Measurements from ENCODE around the gene ADAMTSL4.
"Not testable (repeated sequence)": the region's sequence is repeated elsewhere in the genome, so short reads cannot be mapped to it uniquely, and the experiment has no call there.

ADAMTSL4 gene

GRCh38 chr1:150596095-150596892 lies 47.1 kb downstream of the ADAMTSL4 start:
- DNase-seq (no peak), ATAC-seq (no peak)

DNA sequence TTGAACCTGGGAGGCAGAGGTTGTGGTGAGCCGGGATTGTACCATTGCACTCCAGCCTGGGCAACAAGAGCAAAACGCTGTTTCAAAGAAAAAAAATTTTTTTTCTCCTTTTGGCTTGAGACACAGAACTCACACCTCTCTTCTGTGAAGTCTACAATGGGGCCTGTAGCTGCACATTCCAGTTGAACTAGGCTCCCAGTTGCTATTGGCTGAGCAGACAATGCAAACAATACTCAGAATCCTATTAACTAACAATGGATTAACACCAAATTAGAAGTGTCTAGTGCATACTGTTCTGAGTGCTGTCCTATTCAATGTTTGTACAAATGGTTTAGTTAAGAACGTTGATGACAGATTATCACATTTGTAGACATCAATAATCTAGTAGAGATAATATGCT lies 47.8 kb downstream of the ADAMTSL4 start:
- ATAC-seq (no peak), DNase-seq (no peak)

GRCh38 chr1:150598346-150598745 lies 49.1 kb downstream of the ADAMTSL4 start:
- ATAC-seq, DNase-seq: not testable (repeated sequence)

GRCh38 chr1:150601540-150601939 lies 52.3 kb downstream of the ADAMTSL4 start:
- DNase-seq (no peak), ATAC-seq (no peak)

- not testable (repeated sequence) for DNase-seq, ATAC-seq
These were observed 53.2 kb downstream of the ADAMTSL4 start for GRCh38 chr1:150602372-150602771.

GRCh38 chr1:150603711-150604110 lies 54.5 kb downstream of the ADAMTSL4 start:
- DNase-seq, result no peak
- no peak for ATAC-seq

DNA sequence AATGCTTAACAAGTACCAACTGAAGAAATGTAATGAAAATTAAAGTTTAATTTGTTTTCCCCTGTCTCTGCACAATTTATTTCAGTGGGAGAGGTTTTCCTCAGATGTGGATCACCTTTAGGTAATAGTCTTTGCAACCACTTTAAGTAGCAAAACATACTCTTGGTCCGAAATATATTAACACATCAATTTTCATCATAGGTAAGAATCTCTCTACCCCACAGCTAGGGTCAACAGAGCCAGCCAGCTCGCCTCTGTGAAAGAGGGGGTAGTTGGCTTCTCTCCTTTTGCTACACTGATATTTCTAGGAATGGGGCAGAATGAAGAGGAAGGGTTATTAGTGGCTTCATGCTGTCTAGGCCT lies 55.0 kb downstream of the ADAMTSL4 start:
- ATAC-seq, result no peak
- no peak for DNase-seq

GRCh38 chr1:150605451-150605731 lies 56.2 kb downstream of the ADAMTSL4 start:
- ATAC-seq, DNase-seq: not testable (repeated sequence)

DNA sequence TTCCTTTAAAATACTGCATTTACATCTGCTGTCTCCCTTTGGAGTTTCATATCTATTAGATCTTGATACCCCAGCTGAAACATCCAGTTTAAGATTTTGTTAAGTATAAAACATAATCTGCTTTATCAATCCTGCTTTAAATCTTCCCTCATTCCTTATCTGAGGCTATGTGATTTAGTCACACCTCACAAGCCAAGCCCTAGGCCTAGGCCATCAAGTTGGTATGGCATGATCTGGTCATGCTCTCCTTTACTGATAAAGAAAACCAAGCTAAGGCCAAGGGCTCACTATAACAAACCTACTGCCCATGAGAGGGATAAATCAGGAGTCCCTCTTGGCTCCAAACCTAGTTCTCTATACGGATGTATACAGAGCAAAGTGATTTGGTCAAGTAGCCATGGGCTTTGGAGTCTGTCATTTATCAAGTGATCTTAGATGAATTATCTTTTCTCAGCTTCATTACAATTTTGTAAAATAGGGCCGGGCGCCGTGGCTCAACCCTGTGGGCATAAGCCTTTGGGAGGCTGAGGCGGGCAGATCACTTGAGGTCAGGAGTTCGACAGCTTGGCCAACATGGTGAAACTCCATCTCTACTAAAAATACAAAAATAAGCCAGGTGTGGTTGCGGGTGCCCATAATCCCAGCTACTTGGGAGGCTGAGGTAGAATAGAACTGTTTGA lies 57.4 kb downstream of the ADAMTSL4 start:
- no peak for DNase-seq
- ATAC-seq, result no peak

DNA sequence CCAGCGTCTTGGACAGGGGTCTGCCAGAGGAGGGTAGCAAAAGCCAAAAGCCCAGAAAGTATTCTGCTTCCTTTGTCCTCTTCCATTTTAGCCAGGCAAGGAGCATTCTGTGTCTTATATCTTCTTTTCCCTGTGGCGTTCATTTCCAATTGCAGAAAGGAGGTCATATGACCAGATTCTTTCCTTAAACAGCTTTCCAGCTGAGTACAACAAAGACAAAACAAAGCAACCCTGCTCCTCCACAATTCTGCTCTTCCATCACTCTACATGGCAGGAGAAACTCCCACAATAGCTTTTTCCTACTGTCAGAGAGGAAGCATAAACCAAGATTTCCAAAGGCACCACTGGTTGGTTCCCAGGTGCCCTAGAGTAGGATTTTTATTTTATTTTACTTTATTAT lies 60.5 kb downstream of the ADAMTSL4 start:
- DNase-seq (no peak), ATAC-seq (no peak)
